NCI-H748 (cell line): ENCODE results near the gene APP.

Experiments
- DNase-seq: peaks from one replicate; lab custom pipeline; 2025; ENCODE audit not compliant: unreplicated experiment; lab: John Stamatoyannopoulos, UW

The APP gene

GRCh38 chr21:25842925-25843324 lies 327.6 kb downstream of the APP start:
- DNase-seq: no peak

GRCh38 chr21:25838809-25839208 lies 331.8 kb downstream of the APP start:
- no peak for DNase-seq

GRCh38 chr21:25837533-25838265 lies 332.9 kb downstream of the APP start:
- DNase-seq: no peak

- DNase-seq: no peak
Measured at GRCh38 chr21:25836396-25836795, 334.2 kb downstream of the APP start.

- no peak for DNase-seq
Measured at GRCh38 chr21:25834381-25834780, 336.2 kb downstream of the APP start.

- DNase-seq: no peak
Measured at GRCh38 chr21:25831300-25831960, 339.1 kb downstream of the APP start.
